ENCODE data around the gene MOK.

Gene MOK

DNA sequence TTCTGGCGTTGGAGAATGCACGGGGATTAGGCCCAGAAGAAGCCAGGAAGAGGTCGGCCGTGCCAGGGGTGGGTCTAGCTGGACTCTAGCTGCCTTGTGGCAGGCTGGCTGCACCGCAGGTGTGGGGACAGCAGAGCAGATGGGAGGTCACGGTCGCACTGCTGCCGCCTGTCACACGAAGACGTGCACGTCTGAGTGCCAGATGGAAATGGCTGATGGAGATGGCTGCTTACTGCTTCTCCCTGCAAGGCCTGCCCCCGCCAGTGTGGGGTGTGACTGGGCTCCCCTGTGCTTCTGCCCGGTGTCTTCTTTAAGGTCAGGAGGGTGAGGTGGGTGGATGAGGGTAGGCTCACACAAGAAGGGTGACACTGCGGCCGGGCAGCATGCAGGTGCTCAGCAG lies 79.0 kb downstream of the MOK start:
- no peaks in the 10 kb centered on the region for H3K27me3 ChIP-seq (replicated peaks; ENCODE audit: insufficient read depth, low read length)
- H3K4me2 ChIP-seq (ENCODE audit: low read depth, low read length), result no peak overlapping the region
- no peaks in the 10 kb centered on the region for H3K4me1 ChIP-seq (ENCODE audit: low read length)
- TF ChIP-seq EZH2phosphoT487 (IDR thresholded peaks at IDR 0.05; ENCODE audit: low read length), result no peak
- no peak for TF ChIP-seq EZH2 (optimal IDR thresholded peaks at IDR 0.05; ENCODE audit: low read depth, low read length)
- TF ChIP-seq, protein P1, sequence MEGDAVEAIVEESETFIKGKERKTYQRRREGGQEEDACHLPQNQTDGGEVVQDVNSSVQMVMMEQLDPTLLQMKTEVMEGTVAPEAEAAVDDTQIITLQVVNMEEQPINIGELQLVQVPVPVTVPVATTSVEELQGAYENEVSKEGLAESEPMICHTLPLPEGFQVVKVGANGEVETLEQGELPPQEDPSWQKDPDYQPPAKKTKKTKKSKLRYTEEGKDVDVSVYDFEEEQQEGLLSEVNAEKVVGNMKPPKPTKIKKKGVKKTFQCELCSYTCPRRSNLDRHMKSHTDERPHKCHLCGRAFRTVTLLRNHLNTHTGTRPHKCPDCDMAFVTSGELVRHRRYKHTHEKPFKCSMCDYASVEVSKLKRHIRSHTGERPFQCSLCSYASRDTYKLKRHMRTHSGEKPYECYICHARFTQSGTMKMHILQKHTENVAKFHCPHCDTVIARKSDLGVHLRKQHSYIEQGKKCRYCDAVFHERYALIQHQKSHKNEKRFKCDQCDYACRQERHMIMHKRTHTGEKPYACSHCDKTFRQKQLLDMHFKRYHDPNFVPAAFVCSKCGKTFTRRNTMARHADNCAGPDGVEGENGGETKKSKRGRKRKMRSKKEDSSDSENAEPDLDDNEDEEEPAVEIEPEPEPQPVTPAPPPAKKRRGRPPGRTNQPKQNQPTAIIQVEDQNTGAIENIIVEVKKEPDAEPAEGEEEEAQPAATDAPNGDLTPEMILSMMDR (IDR thresholded peaks at IDR 0.05; ENCODE audit: low read length), result no peak
- H3K9me3 ChIP-seq (replicated peaks; ENCODE audit: insufficient read depth, low read length), result no peaks in the 10 kb centered on the region
- no peak overlapping the region for H3K27ac ChIP-seq (ENCODE audit: low read length)
- no peak overlapping the region for H3K9ac ChIP-seq (ENCODE audit: low read length)
- H3K4me3 ChIP-seq (ENCODE audit: low read length), result no peak overlapping the region
- H3F3A ChIP-seq (ENCODE audit: insufficient read depth, low read length), result no peaks in the 10 kb centered on the region
- DNase-seq, result no peak
- no peak overlapping the region for H2AFZ ChIP-seq (ENCODE audit: low read length)
- H3K36me3 ChIP-seq (replicated peaks; ENCODE audit: insufficient read depth, low read length), result no peaks in the 10 kb centered on the region
- no peaks in the 10 kb centered on the region for H4K20me1 ChIP-seq (ENCODE audit: insufficient read depth, low read length)
- no peaks in the 10 kb centered on the region for H3K79me2 ChIP-seq (ENCODE audit: low read length)
- no peaks in the 10 kb centered on the region for H3K9me2 ChIP-seq (replicated peaks; ENCODE audit: insufficient read depth, low read length)

DNA sequence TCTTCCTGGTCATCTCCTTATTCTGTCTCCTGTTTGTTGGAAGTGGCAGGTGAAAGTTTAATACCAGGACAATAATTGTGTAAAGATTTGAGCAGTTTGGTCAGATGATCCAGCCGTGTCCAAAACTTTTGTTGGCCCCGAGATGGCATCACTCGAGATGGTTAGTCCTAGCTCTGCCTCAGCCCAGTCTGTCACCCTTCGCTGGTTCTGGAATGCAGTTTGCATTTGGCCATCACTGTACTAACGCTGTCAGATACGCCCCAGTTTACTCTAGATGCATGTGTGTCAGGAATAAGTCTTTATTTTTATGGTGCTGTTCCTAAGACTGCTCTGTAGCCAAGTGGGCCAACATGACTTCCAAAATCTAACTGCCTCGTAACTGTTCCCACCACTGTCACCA lies 79.6 kb downstream of the MOK start:
- Histone ChIP-seq H3K9me2 (replicated peaks; ENCODE audit: insufficient read depth, low read length) (no peaks in the 10 kb centered on the region), H3K27me3 (replicated peaks; ENCODE audit: insufficient read depth, low read length) (no peaks in the 10 kb centered on the region), H3K4me3 (ENCODE audit: low read length) (no peak overlapping the region), H3K4me1 (ENCODE audit: low read length) (no peaks in the 10 kb centered on the region), H3K36me3 (replicated peaks; ENCODE audit: insufficient read depth, low read length) (no peaks in the 10 kb centered on the region), H2AFZ (ENCODE audit: low read length) (no peak overlapping the region), H4K20me1 (ENCODE audit: insufficient read depth, low read length) (no peaks in the 10 kb centered on the region), H3K4me2 (ENCODE audit: low read depth, low read length) (no peak overlapping the region), H3K9me3 (replicated peaks; ENCODE audit: insufficient read depth, low read length) (no peaks in the 10 kb centered on the region), H3F3A (ENCODE audit: insufficient read depth, low read length) (no peaks in the 10 kb centered on the region), H3K27ac (ENCODE audit: low read length) (no peak overlapping the region), H3K9ac (ENCODE audit: low read length) (no peak overlapping the region), H3K79me2 (ENCODE audit: low read length) (no peaks in the 10 kb centered on the region)
- TF ChIP-seq EZH2 (optimal IDR thresholded peaks at IDR 0.05; ENCODE audit: low read depth, low read length), result no peak
- TF ChIP-seq, protein P1 (IDR thresholded peaks at IDR 0.05; ENCODE audit: low read length), result no peak
- TF ChIP-seq EZH2phosphoT487 (IDR thresholded peaks at IDR 0.05; ENCODE audit: low read length), result no peak
- no peak for DNase-seq

DNA sequence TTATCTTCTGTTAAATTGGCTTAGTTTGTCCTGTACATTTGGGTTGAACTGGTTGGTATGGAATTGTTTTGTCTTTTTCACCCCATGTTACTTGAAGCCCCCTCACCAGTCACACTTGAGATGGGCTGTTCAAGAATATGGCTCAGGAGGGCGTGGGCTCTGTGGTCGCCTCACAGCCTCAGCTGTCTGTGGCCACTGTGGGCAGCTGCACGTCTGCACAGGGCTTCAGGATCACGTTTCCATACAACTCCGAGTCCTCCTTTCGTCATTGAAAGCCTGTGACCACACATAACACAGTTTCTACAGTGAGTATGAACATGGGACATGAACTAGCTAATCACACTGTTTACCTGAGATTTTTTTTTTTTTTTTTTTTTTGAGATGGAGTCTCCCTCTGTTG lies 81.3 kb downstream of the MOK start:
- H3K9me3 ChIP-seq (replicated peaks; ENCODE audit: insufficient read depth, low read length), result no peaks in the 10 kb centered on the region
- H3F3A ChIP-seq (ENCODE audit: insufficient read depth, low read length), result no peaks in the 10 kb centered on the region
- H3K36me3 ChIP-seq (replicated peaks; ENCODE audit: insufficient read depth, low read length), result no peaks in the 10 kb centered on the region
- no peak overlapping the region for H3K4me2 ChIP-seq (ENCODE audit: low read depth, low read length)
- H3K27ac ChIP-seq (ENCODE audit: low read length), result no peak overlapping the region
- DNase-seq, result no peak
- H3K4me3 ChIP-seq (ENCODE audit: low read length), result no peak overlapping the region
- H4K20me1 ChIP-seq (ENCODE audit: insufficient read depth, low read length), result no peaks in the 10 kb centered on the region
- no peaks in the 10 kb centered on the region for H3K79me2 ChIP-seq (ENCODE audit: low read length)
- no peak overlapping the region for H3K9ac ChIP-seq (ENCODE audit: low read length)
- no peaks in the 10 kb centered on the region for H3K27me3 ChIP-seq (replicated peaks; ENCODE audit: insufficient read depth, low read length)
- H3K9me2 ChIP-seq (replicated peaks; ENCODE audit: insufficient read depth, low read length), result no peaks in the 10 kb centered on the region
- no peak for TF ChIP-seq EZH2 (optimal IDR thresholded peaks at IDR 0.05; ENCODE audit: low read depth, low read length)
- no peak for TF ChIP-seq EZH2phosphoT487 (IDR thresholded peaks at IDR 0.05; ENCODE audit: low read length)
- TF ChIP-seq, protein P1 (IDR thresholded peaks at IDR 0.05; ENCODE audit: low read length), result no peak
- no peak overlapping the region for H2AFZ ChIP-seq (ENCODE audit: low read length)
- H3K4me1 ChIP-seq (ENCODE audit: low read length), result no peaks in the 10 kb centered on the region

All from MM.1S (cell line).